Lower lobe of right lung (tissue), 2 donors: ENCODE results near the gene SFT2D2. TPM values are rescaled to one million over a fixed set of nuclear protein-coding genes. Genes with fewer than 3 reads are reported as not detected.

Source experiments
- ATAC-seq, 2 donors: fragments of 200-7000 bp; cut with Tn5 transposase; one replicate each; pipeline ENCODE4 v1.9.1; 2020 to 2022; ENCODE audit warnings: mild to moderate bottlenecking in 2 of 2, moderate library complexity in 2 of 2
- DNase-seq: peaks from one replicate; pipeline ENCODE4 v3.0.0-alpha.2; 2020
- H3K27ac ChIP-seq: fragments of 200-600 bp; one replicate; pipeline ENCODE4 v1.8.0; 2022
- H3K27me3 ChIP-seq: fragments of 200-600 bp; one replicate; pipeline ENCODE4 v1.8.0; 2022; ENCODE audit warnings: low read depth
- H3K36me3 ChIP-seq: fragments of 200-600 bp; one replicate; pipeline ENCODE4 v1.8.0; 2022; ENCODE audit warnings: mild to moderate bottlenecking
- H3K4me1 ChIP-seq: fragments of 200-600 bp; one replicate; pipeline ENCODE4 v1.8.0; 2022
- H3K4me3 ChIP-seq: fragments of 200-600 bp; one replicate; pipeline ENCODE4 v1.8.0; 2022; ENCODE audit warnings: mild to moderate bottlenecking
- H3K9me3 ChIP-seq: fragments of 200-600 bp; one replicate; pipeline ENCODE4 v1.8.0; 2022
- intact Hi-C: fragments of 100-400 bp; cut with DNase I; formaldehyde crosslinking; loops from one replicate; pipeline ENCODE4 v1.11.0; 2022
- total RNA-seq: library from RNA; stranded (reverse); fragmentation: NEBNext Ultra II Directional; extraction: Animal tissue kit (Norgen Biotek cat#: 25700); gene quantifications from one replicate; pipeline ENCODE4 v1.2.1, GENCODE V29; 2021
- TF ChIP-seq, protein P1 (sequence below): fragments of 200-600 bp; IDR thresholded peaks from one replicate; pipeline ENCODE4 v1.8.0; 2022; ENCODE audit warnings: antibody characterized with exemption, mild to moderate bottlenecking
- donor health status: DM: no; HTN: yes; CAD: no; lungs with severe emphysema.

Gene SFT2D2
- total RNA-seq, 1 donor from 2014 or later = 74.6 TPM

DNA sequence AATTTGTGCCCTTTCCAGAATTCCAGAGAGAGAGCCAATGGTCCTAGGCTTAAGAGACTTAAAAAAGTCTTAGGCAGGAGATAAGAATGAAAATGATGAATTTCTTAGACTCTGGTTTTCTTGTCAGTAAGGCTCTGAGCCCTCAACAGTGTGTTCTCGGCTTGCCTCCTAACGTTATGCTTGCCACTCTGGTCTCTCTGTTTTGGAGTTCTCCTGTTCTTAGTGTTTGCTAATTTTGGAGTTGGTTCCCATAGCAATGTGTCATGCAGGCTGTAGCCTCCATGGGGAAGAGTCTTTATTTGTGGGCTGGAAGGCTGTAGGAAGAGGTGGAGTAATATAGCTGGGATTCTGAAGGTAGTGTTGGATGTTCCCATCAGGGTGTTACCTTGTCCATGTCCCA, 74.8 kb downstream of the SFT2D2 start:
- no peak for ATAC-seq
- no peak overlapping the region for H3K4me3 ChIP-seq
- no peaks in the 10 kb centered on the region for H3K9me3 ChIP-seq
- H3K36me3 ChIP-seq = peaks cover 4% of the 10 kb centered on the region
- H3K4me1 ChIP-seq = no peaks in the 10 kb centered on the region
- TF ChIP-seq, protein P1, sequence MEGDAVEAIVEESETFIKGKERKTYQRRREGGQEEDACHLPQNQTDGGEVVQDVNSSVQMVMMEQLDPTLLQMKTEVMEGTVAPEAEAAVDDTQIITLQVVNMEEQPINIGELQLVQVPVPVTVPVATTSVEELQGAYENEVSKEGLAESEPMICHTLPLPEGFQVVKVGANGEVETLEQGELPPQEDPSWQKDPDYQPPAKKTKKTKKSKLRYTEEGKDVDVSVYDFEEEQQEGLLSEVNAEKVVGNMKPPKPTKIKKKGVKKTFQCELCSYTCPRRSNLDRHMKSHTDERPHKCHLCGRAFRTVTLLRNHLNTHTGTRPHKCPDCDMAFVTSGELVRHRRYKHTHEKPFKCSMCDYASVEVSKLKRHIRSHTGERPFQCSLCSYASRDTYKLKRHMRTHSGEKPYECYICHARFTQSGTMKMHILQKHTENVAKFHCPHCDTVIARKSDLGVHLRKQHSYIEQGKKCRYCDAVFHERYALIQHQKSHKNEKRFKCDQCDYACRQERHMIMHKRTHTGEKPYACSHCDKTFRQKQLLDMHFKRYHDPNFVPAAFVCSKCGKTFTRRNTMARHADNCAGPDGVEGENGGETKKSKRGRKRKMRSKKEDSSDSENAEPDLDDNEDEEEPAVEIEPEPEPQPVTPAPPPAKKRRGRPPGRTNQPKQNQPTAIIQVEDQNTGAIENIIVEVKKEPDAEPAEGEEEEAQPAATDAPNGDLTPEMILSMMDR = no peak
- intact Hi-C loops = no loop called here
- H3K27me3 ChIP-seq = no peaks in the 10 kb centered on the region
- DNase-seq = no peak
- no peak overlapping the region for H3K27ac ChIP-seq

DNA sequence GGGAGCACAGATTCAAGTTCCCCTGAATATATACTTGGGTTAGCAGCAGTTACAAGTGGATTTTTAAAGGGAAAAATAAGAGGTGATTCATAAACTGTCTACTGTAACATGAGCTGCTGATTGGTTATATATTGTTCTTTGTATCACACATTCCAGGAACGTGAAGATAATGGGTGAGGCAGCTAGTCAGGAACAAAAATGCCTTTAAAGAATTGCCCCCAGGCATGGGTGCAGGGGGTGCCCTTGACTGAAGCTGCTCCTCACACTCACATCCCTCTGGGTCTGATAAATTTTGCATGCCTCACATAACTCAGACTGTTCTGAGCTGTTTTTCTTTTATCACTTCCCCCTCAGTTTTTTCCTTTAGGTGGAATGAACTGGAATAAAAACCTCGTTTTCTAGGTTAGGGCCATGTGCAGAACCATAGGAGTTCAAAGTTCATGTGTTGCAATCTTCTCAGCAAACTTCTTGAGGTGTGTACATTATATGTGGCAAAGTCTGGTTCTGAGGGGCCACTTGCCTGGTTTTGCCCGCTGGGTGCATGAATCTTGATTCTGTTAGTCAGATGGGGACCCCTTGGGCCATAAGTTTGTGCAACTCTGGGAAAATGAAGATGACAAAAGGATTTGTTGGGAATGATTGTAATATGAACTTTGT, 76.0 kb downstream of the SFT2D2 start:
- Histone ChIP-seq H3K9me3 (no peaks in the 10 kb centered on the region), H3K27me3 (no peaks in the 10 kb centered on the region), H3K4me3 (no peak overlapping the region), H3K4me1 (no peaks in the 10 kb centered on the region), H3K27ac (no peak overlapping the region), H3K36me3 (peaks cover 6% of the 10 kb centered on the region)
- ATAC-seq (no peak), DNase-seq (no peak)
- intact Hi-C loops = no loop called here
- TF ChIP-seq, protein P1 = no peak

Other genes with a start within 250 kb of the SFT2D2 start
- gene GPR161, start 89.1 kb upstream of the SFT2D2 start, total RNA-seq = 9.6 TPM
- 23.7 TPM for gene TIPRL, start 47.0 kb upstream of the SFT2D2 start, total RNA-seq
- 3.1 TPM for gene TBX19, start 54.9 kb downstream of the SFT2D2 start, total RNA-seq